HCT116 (cell line): ENCODE measurements around the gene TXLNB. TPM values are rescaled to one million over a fixed set of nuclear protein-coding genes. Genes with fewer than 3 reads are reported as not detected.

Experiments used
- ATAC-seq: fragments of 200-7000 bp; cut with Tn5 transposase; 2 replicates; pipeline ENCODE4 v1.9.1; 2020; ENCODE audit warnings: mild to moderate bottlenecking, moderate library complexity
- BruUV-seq: library from RNA; stranded (reverse); fragments of 400-500 nt; replicated peaks from 2 replicates; lab custom pipeline; 2021; lab: Mats Ljungman, UMichigan
- CTCF ChIA-PET: fragments of 300-600 bp; sonication (Branson Sonifier 250); formaldehyde crosslinking; loops from one replicate; lab custom pipeline; 2021; ENCODE audit warnings: antibody characterized with exemption; lab: Charles Lee
- POLR2A ChIA-PET: fragments of 300-600, 350-600 bp; sonication (Branson Sonifier 250); formaldehyde crosslinking; loops from one replicate; lab custom pipeline; 2021; ENCODE audit warnings: antibody characterized with exemption; lab: Charles Lee
- RAD21 ChIA-PET, 2 experiments: fragments of 300-600 bp; sonication (Branson Sonifier 250); formaldehyde crosslinking; loops; one replicate each; lab custom pipeline; 2023; ENCODE audit warnings: low total read pairs in 2 of 2; ENCODE audit not compliant: uncharacterized antibody in 2 of 2, unreplicated experiment in 2 of 2, low non-redundant PET in 1 of 2; lab: Charles Lee
- DNase-seq: peaks from one replicate; pipeline ENCODE4 v3.0.0-alpha.2; 2010; ENCODE audit warnings: low read depth, low spot score
- H2AFZ ChIP-seq: fragments of 200-600 bp; shearing (Covaris generic), sonication (generic); 2 replicates; pipeline ENCODE4 v1.6.1; 2017; ENCODE audit warnings: low read depth, mixed run types, mixed read lengths, antibody characterized with exemption, low read length; ENCODE audit not compliant: poor library complexity, severe bottlenecking
- H3K27ac ChIP-seq: 2 replicates; pipeline ENCODE4 v1.5.1; 2012; ENCODE audit warnings: low read depth, low read length
- H3K27me3 ChIP-seq: fragments of 200-600 bp; sonication (generic); 2 replicates; pipeline ENCODE4 v1.6.1; 2016; ENCODE audit warnings: mixed run types, low read length, mixed read lengths; ENCODE audit not compliant: insufficient read depth
- H3K36me3 ChIP-seq, 2 experiments: fragments of 200-500 bp in 1 of 2; fragments of 200-600 bp in 1 of 2; sonication (Bioruptor generic) in 1 of 2; sonication (generic) in 1 of 2; 2 replicates each; pipeline versions ENCODE4 v1.5.1 to v1.6.1; 2014 to 2016; ENCODE audit warnings: low read length in 2 of 2, inconsistent platforms in 1 of 2, mixed read lengths in 1 of 2, mixed run types in 1 of 2; ENCODE audit not compliant: insufficient read depth in 2 of 2, control insufficient read depth in 1 of 2
- H3K4me1 ChIP-seq, 2 experiments: fragments of 200-600 bp in 1 of 2; sonication (generic) in 1 of 2; 2 replicates each; pipeline versions ENCODE4 v1.5.1 to v1.6.1; 2012 to 2017; ENCODE audit warnings: low read length in 2 of 2, inconsistent platforms in 1 of 2, mild to moderate bottlenecking in 1 of 2, mixed read lengths in 1 of 2, mixed run types in 1 of 2, moderate library complexity in 1 of 2; ENCODE audit not compliant: insufficient read depth in 2 of 2, control insufficient read depth in 1 of 2
- H3K4me2 ChIP-seq: fragments of 200-600 bp; sonication (generic); 2 replicates; pipeline ENCODE4 v1.6.1; 2017; ENCODE audit warnings: mixed run types, low read length, mixed read lengths
- H3K4me3 ChIP-seq, 2 experiments: fragments of 200-600 bp in 1 of 2; sonication (generic) in 1 of 2; replicated peaks in 1 of 2; 2 replicates each; pipeline ENCODE4 v1.5.1; 2011 to 2016; ENCODE audit warnings: low read length in 2 of 2, control low read depth in 1 of 2, low read depth in 1 of 2, mild to moderate bottlenecking in 1 of 2, mixed read lengths in 1 of 2, mixed run types in 1 of 2
- H3K79me2 ChIP-seq: fragments of 200-600 bp; sonication (generic); 2 replicates; pipeline ENCODE4 v1.6.1; 2017; ENCODE audit warnings: mild to moderate bottlenecking, mixed run types, low read length, moderate library complexity, mixed read lengths; ENCODE audit not compliant: insufficient read depth
- H3K9ac ChIP-seq: fragments of 200-600 bp; sonication (generic); 2 replicates; pipeline ENCODE4 v1.6.1; 2016; ENCODE audit warnings: low read length, mixed read lengths
- H3K9me2 ChIP-seq: fragments of 200-600 bp; sonication (generic), shearing (Covaris generic); 2 replicates; pipeline ENCODE4 v1.6.1; 2017; ENCODE audit warnings: mixed run types, mild to moderate bottlenecking, moderate library complexity; ENCODE audit not compliant: insufficient read depth
- H3K9me3 ChIP-seq, 2 experiments: fragments of 200-500 bp in 1 of 2; fragments of 200-600 bp in 1 of 2; sonication (Bioruptor generic) in 1 of 2; sonication (generic) in 1 of 2; 2 replicates each; pipeline ENCODE4 v1.6.1; 2014 to 2017; ENCODE audit warnings: low read length in 2 of 2, mixed read lengths in 2 of 2, inconsistent platforms in 1 of 2, low read depth in 1 of 2, mild to moderate bottlenecking in 1 of 2, mixed run types in 1 of 2, moderate library complexity in 1 of 2; ENCODE audit not compliant: control insufficient read depth in 1 of 2, insufficient read depth in 1 of 2
- H4K20me1 ChIP-seq: fragments of 200-600 bp; sonication (generic), shearing (Covaris generic); 2 replicates; pipeline ENCODE4 v1.6.1; 2017; ENCODE audit warnings: mixed run types, mild to moderate bottlenecking, moderate library complexity; ENCODE audit not compliant: insufficient read depth
- CBX3 ChIP-seq: IDR thresholded peaks from 2 replicates; pipeline ENCODE4 v1.6.1; 2012; ENCODE audit warnings: low read depth
- EGR1 ChIP-seq: IDR thresholded peaks from 2 replicates; pipeline ENCODE4 v1.6.1; 2012; ENCODE audit warnings: low read depth
- ELF1 ChIP-seq: IDR thresholded peaks from 2 replicates; pipeline ENCODE4 v1.6.1; 2012; ENCODE audit warnings: low read depth, borderline replicate concordance
- EZH2 ChIP-seq: fragments of 200-600 bp; sonication (generic); IDR thresholded peaks from 2 replicates; pipeline ENCODE4 v1.6.1; 2017; ENCODE audit warnings: antibody characterized with exemption, mixed run types
- FOSL1 ChIP-seq: IDR thresholded peaks from 2 replicates; pipeline ENCODE4 v1.6.1; 2012; ENCODE audit warnings: low read depth
- JUND ChIP-seq: IDR thresholded peaks from 2 replicates; pipeline ENCODE4 v1.6.1; 2012
- POLR2A ChIP-seq: IDR thresholded peaks from 2 replicates; pipeline ENCODE4 v1.7.0; 2011; ENCODE audit warnings: borderline replicate concordance; ENCODE audit not compliant: insufficient read depth, insufficient read length; ENCODE audit errors: extremely low read depth
- POLR2AphosphoS5 ChIP-seq: IDR thresholded peaks from 2 replicates; pipeline ENCODE4 v1.6.1; 2011; ENCODE audit warnings: mild to moderate bottlenecking, low read depth, low read length, moderate library complexity
- RAD21 ChIP-seq: IDR thresholded peaks from 2 replicates; pipeline ENCODE4 v1.6.1; 2012; ENCODE audit warnings: low read depth, mild to moderate bottlenecking
- SIN3A ChIP-seq: IDR thresholded peaks from 2 replicates; pipeline ENCODE4 v1.6.1; 2012; ENCODE audit warnings: low read depth
- SP1 ChIP-seq: IDR thresholded peaks from 2 replicates; pipeline ENCODE4 v1.6.1; 2012; ENCODE audit warnings: low read depth
- SRF ChIP-seq: IDR thresholded peaks from 2 replicates; pipeline ENCODE4 v1.6.1; 2012; ENCODE audit warnings: low read depth
- TCF7L2 ChIP-seq: IDR thresholded peaks from 2 replicates; pipeline ENCODE4 v1.7.0; 2011; ENCODE audit warnings: borderline replicate concordance, inconsistent platforms; ENCODE audit not compliant: insufficient read depth, insufficient read length; ENCODE audit errors: extremely low read depth
- YY1 ChIP-seq: IDR thresholded peaks from 2 replicates; pipeline ENCODE4 v1.6.1; 2011; ENCODE audit warnings: low read length, low read depth, moderate library complexity, mild to moderate bottlenecking; ENCODE audit not compliant: insufficient replicate concordance; ENCODE audit errors: extremely low read depth
- ZFX ChIP-seq: fragments of 450-650 bp; IDR thresholded peaks from 2 replicates; pipeline ENCODE4 v1.6.1; 2017
- ZNF274 ChIP-seq: fragments of 200-500 bp; sonication (Bioruptor generic); IDR thresholded peaks from 2 replicates; pipeline ENCODE4 v1.6.1; 2014; ENCODE audit warnings: mild to moderate bottlenecking, low read depth, low read length, inconsistent platforms
- intact Hi-C: fragments of 100-400 bp; cut with micrococcal nuclease; formaldehyde crosslinking; loops from 2 replicates; pipeline ENCODE4 v1.10.0; 2022
- total RNA-seq: library from RNA; stranded (reverse); gene quantifications from one replicate; pipeline ENCODE4 v1.2.1, GENCODE V29; 2021; ENCODE audit not compliant: unreplicated experiment
- TF ChIP-seq, protein P1 (sequence below): IDR thresholded peaks from 2 replicates; pipeline ENCODE4 v1.6.1; 2012
- TF ChIP-seq, protein P2 (sequence below): IDR thresholded peaks from 2 replicates; pipeline ENCODE4 v1.6.1; 2011; ENCODE audit warnings: mild to moderate bottlenecking, low read length, moderate library complexity; ENCODE audit not compliant: insufficient replicate concordance; ENCODE audit errors: extremely low read depth
- TF ChIP-seq, protein P3 (sequence below): IDR thresholded peaks from 2 replicates; pipeline ENCODE4 v1.6.1; 2012

Gene TXLNB
- total RNA-seq, 1 experiment from 2014 or later: 0.05 TPM

DNA sequence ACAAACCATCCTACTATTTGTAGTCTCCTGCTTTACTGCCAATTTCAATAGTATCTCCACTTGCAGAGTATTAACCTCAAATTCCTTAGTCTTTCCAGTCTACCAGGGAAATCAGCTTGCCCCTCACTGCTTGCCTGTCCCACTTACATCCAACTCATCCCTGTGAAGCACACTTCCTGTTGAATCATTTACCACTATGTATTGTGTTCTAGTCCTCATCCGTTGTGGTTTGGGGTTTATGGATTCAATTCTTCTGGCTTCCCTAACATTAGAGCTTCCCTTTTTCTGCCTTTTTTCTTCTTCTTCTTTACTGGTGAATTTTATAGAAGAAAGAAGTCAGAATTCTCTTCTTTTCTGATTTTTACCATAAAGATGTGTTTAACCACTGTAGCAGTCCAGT is 5.1 kb upstream of the TXLNB start:
- RAD21 ChIA-PET: no interaction called here
- no peak overlapping the region for H2AFZ ChIP-seq
- TF ChIP-seq ZNF274 (no peak), CBX3 (no peak), EGR1 (no peak), FOSL1 (no peak), SRF (no peak), SIN3A (no peak), ELF1 (no peak), JUND (no peak), TCF7L2 (no peak), SP1 (no peak), RAD21 (no peak), POLR2A (no peak), ZFX (no peak)
- TF ChIP-seq, protein P1, sequence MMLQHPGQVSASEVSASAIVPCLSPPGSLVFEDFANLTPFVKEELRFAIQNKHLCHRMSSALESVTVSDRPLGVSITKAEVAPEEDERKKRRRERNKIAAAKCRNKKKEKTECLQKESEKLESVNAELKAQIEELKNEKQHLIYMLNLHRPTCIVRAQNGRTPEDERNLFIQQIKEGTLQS: no peak
- no peak overlapping the region for H3K9ac ChIP-seq
- H3K27ac ChIP-seq: no peak overlapping the region
- no peaks in the 10 kb centered on the region for H3K27me3 ChIP-seq
- ATAC-seq: no peak
- no peak overlapping the region for H3K4me2 ChIP-seq
- no peaks in the 10 kb centered on the region for H3K36me3 ChIP-seq
- POLR2A ChIA-PET: no interaction called here
- H3K79me2 ChIP-seq: no peaks in the 10 kb centered on the region
- no peaks in the 10 kb centered on the region for H3K9me3 ChIP-seq
- peaks cover 5 to 8% of the 10 kb centered on the region in 2 experiments; a peak in 3 of 4 replicates for H3K4me1 ChIP-seq
- no peaks in the 10 kb centered on the region for H4K20me1 ChIP-seq
- DNase-seq: no peak
- CTCF ChIA-PET: no interaction called here
- intact Hi-C loops: no loop called here
- BruUV-seq: no TSS peak
- no peak overlapping the region for H3K4me3 ChIP-seq
- H3K9me2 ChIP-seq: no peaks in the 10 kb centered on the region

DNA sequence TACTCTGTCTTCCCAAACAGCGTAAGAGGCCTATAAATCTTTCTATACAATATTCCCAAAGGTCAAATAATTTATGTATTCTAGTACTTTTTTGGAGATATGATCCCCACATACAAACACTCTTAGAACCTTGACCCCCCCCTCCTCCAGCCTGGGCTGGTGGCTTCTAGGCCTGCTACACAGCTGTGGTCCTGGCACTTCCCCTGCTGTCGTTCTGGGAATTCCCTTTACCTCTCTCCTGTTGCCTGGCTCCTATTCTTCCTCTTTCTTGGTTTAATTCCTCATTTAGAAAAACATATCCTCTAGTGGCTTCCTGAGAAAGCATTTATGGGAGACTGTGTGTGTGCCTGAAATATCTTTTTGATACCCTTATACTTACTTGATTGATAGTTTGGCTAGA is 4.1 kb upstream of the TXLNB start:
- ChIA-PET RAD21 (no interaction called here), CTCF (no interaction called here), POLR2A (no interaction called here)
- peaks cover 5 to 12% of the 10 kb centered on the region in 2 experiments; a peak in 3 of 4 replicates for H3K4me1 ChIP-seq
- no peak overlapping the region for H3K4me3 ChIP-seq
- no peaks in the 10 kb centered on the region for H3K79me2 ChIP-seq
- no peaks in the 10 kb centered on the region for H3K27me3 ChIP-seq
- ATAC-seq: no peak
- no peak overlapping the region for H3K9ac ChIP-seq
- no peaks in the 10 kb centered on the region for H4K20me1 ChIP-seq
- BruUV-seq: no TSS peak
- no peak overlapping the region for H3K27ac ChIP-seq
- intact Hi-C loops: loop anchor here (2.0 kb wide), 1 partner anchor 21 kb away; no protein-coding TSS in a partner anchor
- H2AFZ ChIP-seq: no peak overlapping the region
- DNase-seq: no peak
- H3K9me3 ChIP-seq: no peaks in the 10 kb centered on the region
- no peaks in the 10 kb centered on the region for H3K36me3 ChIP-seq
- no peaks in the 10 kb centered on the region for H3K9me2 ChIP-seq
- no peak overlapping the region for H3K4me2 ChIP-seq
- TF ChIP-seq SRF (no peak), EZH2 (no peak), EGR1 (no peak), YY1 (no peak), TCF7L2 (no peak), JUND (no peak), SP1 (no peak), ZFX (no peak), POLR2AphosphoS5 (no peak), ELF1 (no peak)
- TF ChIP-seq, protein P2, sequence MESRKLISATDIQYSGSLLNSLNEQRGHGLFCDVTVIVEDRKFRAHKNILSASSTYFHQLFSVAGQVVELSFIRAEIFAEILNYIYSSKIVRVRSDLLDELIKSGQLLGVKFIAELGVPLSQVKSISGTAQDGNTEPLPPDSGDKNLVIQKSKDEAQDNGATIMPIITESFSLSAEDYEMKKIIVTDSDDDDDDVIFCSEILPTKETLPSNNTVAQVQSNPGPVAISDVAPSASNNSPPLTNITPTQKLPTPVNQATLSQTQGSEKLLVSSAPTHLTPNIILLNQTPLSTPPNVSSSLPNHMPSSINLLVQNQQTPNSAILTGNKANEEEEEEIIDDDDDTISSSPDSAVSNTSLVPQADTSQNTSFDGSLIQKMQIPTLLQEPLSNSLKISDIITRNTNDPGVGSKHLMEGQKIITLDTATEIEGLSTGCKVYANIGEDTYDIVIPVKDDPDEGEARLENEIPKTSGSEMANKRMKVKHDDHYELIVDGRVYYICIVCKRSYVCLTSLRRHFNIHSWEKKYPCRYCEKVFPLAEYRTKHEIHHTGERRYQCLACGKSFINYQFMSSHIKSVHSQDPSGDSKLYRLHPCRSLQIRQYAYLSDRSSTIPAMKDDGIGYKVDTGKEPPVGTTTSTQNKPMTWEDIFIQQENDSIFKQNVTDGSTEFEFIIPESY: no peak
- TF ChIP-seq, protein P1: no peak
- TF ChIP-seq, protein P3, sequence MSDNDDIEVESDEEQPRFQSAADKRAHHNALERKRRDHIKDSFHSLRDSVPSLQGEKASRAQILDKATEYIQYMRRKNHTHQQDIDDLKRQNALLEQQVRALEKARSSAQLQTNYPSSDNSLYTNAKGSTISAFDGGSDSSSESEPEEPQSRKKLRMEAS: no peak
